Stomach (tissue), 9 donors: ENCODE results near the gene TUBG2. TPM values are rescaled to one million over a fixed set of nuclear protein-coding genes. Genes with fewer than 3 reads are reported as not detected.
A peak's percentile ranks its signal among the peaks of the same experiment; 100 is the strongest.

Experiments
- DNase-seq, 2 donors: peaks; one replicate each; pipeline versions ENCODE4 v3.0.0 to v3.0.0-alpha.2; 2013 to 2019
- H3K27ac ChIP-seq, 5 donors: fragments of 200-600 bp in 4 of 5; sonication (generic) in 4 of 5; one replicate each; pipeline ENCODE4 v1.5.1; 2013 to 2019; ENCODE audit warnings: mild to moderate bottlenecking in 1 of 5, moderate library complexity in 1 of 5
- H3K27me3 ChIP-seq, 3 donors: fragments of 200-600 bp; sonication (generic); one replicate each; pipeline ENCODE4 v1.5.1; 2017 to 2019; ENCODE audit warnings: mixed run types in 1 of 3
- H3K36me3 ChIP-seq, 4 donors: fragments of 200-600 bp; sonication (generic); 1 replicate in 3 of 4; 2 replicates in 1 of 4; pipeline ENCODE4 v1.5.1; 2016 to 2019
- H3K4me1 ChIP-seq, 4 donors: fragments of 200-600 bp; sonication (generic); one replicate each; pipeline ENCODE4 v1.5.1; 2016 to 2019
- H3K4me3 ChIP-seq, 4 donors: fragments of 200-600 bp; sonication (generic) in 3 of 4; one replicate each; pipeline ENCODE4 v1.5.1; 2016 to 2019; ENCODE audit warnings: mild to moderate bottlenecking in 1 of 4
- H3K9me3 ChIP-seq, 4 donors: fragments of 200-600 bp; sonication (generic); one replicate each; pipeline ENCODE4 v1.5.1; 2016 to 2019
- CTCF ChIP-seq, 7 experiments: fragments of 450-650 bp in 4 of 7; fragments of 200-600 bp in 3 of 7; sonication (generic) in 3 of 7; IDR thresholded peaks; one replicate each; pipeline ENCODE4 v1.5.1; 2016 to 2019; ENCODE audit warnings: antibody characterized with exemption in 7 of 7, control low read depth in 2 of 7, mild to moderate bottlenecking in 1 of 7
- EP300 ChIP-seq: sonication (generic); formaldehyde crosslinking; IDR thresholded peaks from one replicate; pipeline ENCODE4 v1.6.1; 2017; ENCODE audit warnings: antibody characterized with exemption
- POLR2A ChIP-seq, 4 donors: fragments of 450-650 bp; IDR thresholded peaks; one replicate each; pipeline ENCODE4 v1.6.1; 2016; ENCODE audit warnings: antibody characterized with exemption in 4 of 4, control low read depth in 2 of 4, mild to moderate bottlenecking in 1 of 4, moderate library complexity in 1 of 4
- POLR2AphosphoS5 ChIP-seq, 3 donors: sonication (generic); formaldehyde crosslinking; IDR thresholded peaks; one replicate each; pipeline ENCODE4 v1.6.1; 2016; ENCODE audit warnings: antibody characterized with exemption in 3 of 3
- WGBS, 5 donors: extraction: QIAGEN DNeasy Blood & Tissue Kit in 3 of 5; methylation state at CpG; one replicate each; pipeline versions ENCODE4 v1.1.5 to v1.1.7; 2013 to 2018; 5-methylcytosine and 5-hydroxymethylcytosine counted together
- intact Hi-C: fragments of 100-400 bp; cut with DNase I; formaldehyde crosslinking; loops from one replicate; pipeline ENCODE4 v1.15.1; 2023; ENCODE audit warnings: low total_unique reads
- polyA plus RNA-seq, 3 donors: library from polyadenylated mRNA; stranded (reverse); fragments of 200-250 nt; gene quantifications; one replicate each; pipeline ENCODE4 v1.2.3, GENCODE V29; 2013
- total RNA-seq, 5 donors: library from RNA; depleted of rRNA; stranded (reverse); fragments of >200 nt; gene quantifications; one replicate each; pipeline versions ENCODE4 v1.1.0 to v1.2.3, GENCODE V29; 2014 to 2016
- donor health status: healthy with polysubstance abuse.
- donor health status: Bipolar disorder and iron deficiency.
- donor health status: healthy.

TUBG2 gene
- total and polyA plus RNA-seq, 8 donors, result 4.3 to 181 (median 15.9) TPM

GRCh38 chr17:42675965-42676423 is 16.9 kb downstream of the TUBG2 start:
- H3K27me3 ChIP-seq, result peaks cover 0 to 48% (median 0%) of the 10 kb centered on the region in 3 donors
- 0 to 2% (median 1%) methylated on average over 8 to 43 of the region's 43 CpGs for WGBS, 5 donors
- H3K9me3 ChIP-seq, result no peaks in the 10 kb centered on the region
- no peak for TF ChIP-seq POLR2A (IDR thresholded peaks at IDR 0.05)
- TF ChIP-seq POLR2AphosphoS5 (IDR thresholded peaks at IDR 0.05), result peak in 2 of 3 donors; percentile 75 to 76
- H3K4me3 ChIP-seq, result peak overlapping the region; percentile 85 to 96 (median 90)
- peak; percentile 82 to 85 for DNase-seq
- peaks cover 26 to 28% (median 27%) of the 10 kb centered on the region in 4 donors for H3K36me3 ChIP-seq
- intact Hi-C loops, result no loop called here
- peak overlapping the region; percentile 75 to 99 (median 96) for H3K27ac ChIP-seq
- H3K4me1 ChIP-seq, result peaks cover 54 to 87% (median 76%) of the 10 kb centered on the region in 4 donors

- Histone ChIP-seq H3K27ac (peak within 1 kb of the TSS; percentile 91 to 99 (median 97)), H3K27me3 (peaks cover 0 to 47% (median 0%) of the 10 kb centered on the region in 3 donors), H3K9me3 (no peaks in the 10 kb centered on the region), H3K36me3 (peaks cover 21 to 23% (median 21%) of the 10 kb centered on the region in 4 donors), H3K4me3 (peak within 1 kb of the TSS; percentile 85 to 96 (median 90)), H3K4me1 (peaks cover 58 to 87% (median 77%) of the 10 kb centered on the region in 4 donors)
- TF ChIP-seq POLR2AphosphoS5 (IDR thresholded peaks at IDR 0.05), result peak in 1 of 3 donors; percentile 77
- TF ChIP-seq POLR2A (IDR thresholded peaks at IDR 0.05), result peak in 1 of 4 donors; percentile 62
- no peak for TF ChIP-seq EP300
- peak in 1 of 7 experiments; percentile 15 for TF ChIP-seq CTCF (IDR thresholded peaks at IDR 0.05)
- DNase-seq, result no peak
- intact Hi-C loops, result no loop called here
- WGBS, 5 donors, result 0 to 1% (median 1%) methylated on average over 26 to 51 of the region's 51 CpGs
These were observed 17.4 kb downstream of the TUBG2 start, which contains the start of gene PLEKHH3 for GRCh38 chr17:42676424-42677011. PLEKHH3 (minus strand) TSS chr17:42676994; CDS start chr17:42676563, 431 bp downstream.

GRCh38 chr17:42677012-42677857 is 18.2 kb downstream of the TUBG2 start:
- TF ChIP-seq POLR2AphosphoS5 (IDR thresholded peaks at IDR 0.05) (peak in 2 of 3 donors; percentile 65 to 78), EP300 (no peak), CTCF (IDR thresholded peaks at IDR 0.05) (peak in 1 of 7 experiments; percentile 14), POLR2A (IDR thresholded peaks at IDR 0.05) (no peak)
- H3K4me1 ChIP-seq, result peaks cover 62 to 89% (median 81%) of the 10 kb centered on the region in 4 donors
- H3K36me3 ChIP-seq, result peaks cover 13 to 16% (median 14%) of the 10 kb centered on the region in 4 donors
- 1 to 4% (median 3%) methylated on average over 15 to 32 of the region's 33 CpGs for WGBS, 5 donors
- H3K27ac ChIP-seq, result peak overlapping the region; percentile 91 to 99 (median 97)
- intact Hi-C loops, result no loop called here
- DNase-seq, result peak; percentile 100
- peak overlapping the region; percentile 85 to 96 (median 90) for H3K4me3 ChIP-seq
- H3K27me3 ChIP-seq, result peaks cover 0 to 49% (median 0%) of the 10 kb centered on the region in 3 donors
- H3K9me3 ChIP-seq, result no peaks in the 10 kb centered on the region

GRCh38 chr17:42677921-42678781 is 19.1 kb downstream of the TUBG2 start:
- Histone ChIP-seq H3K27ac (peak overlapping the region; percentile 91 to 99 (median 97)), H3K4me1 (peaks cover 69 to 89% (median 86%) of the 10 kb centered on the region in 4 donors), H3K27me3 (peaks cover 0 to 52% (median 7%) of the 10 kb centered on the region in 3 donors), H3K4me3 (peak overlapping the region; percentile 58 to 96 (median 90)), H3K9me3 (no peaks in the 10 kb centered on the region), H3K36me3 (peaks cover 4 to 6% (median 6%) of the 10 kb centered on the region in 4 donors)
- 1% methylated on average over 29 to 53 of the region's 53 CpGs for WGBS, 5 donors
- DNase-seq, result peak; percentile 85 to 95
- TF ChIP-seq POLR2A (IDR thresholded peaks at IDR 0.05), result peak in 1 of 4 donors; percentile 14
- TF ChIP-seq EP300, result no peak
- TF ChIP-seq POLR2AphosphoS5 (IDR thresholded peaks at IDR 0.05), result peak in 2 of 3 donors; percentile 40 to 43
- no peak for TF ChIP-seq CTCF (IDR thresholded peaks at IDR 0.05)
- intact Hi-C loops, result no loop called here
